Fibroblast of skin of back (primary cell): Measurements from ENCODE around the gene MRNIP.
"Not testable (repeated sequence)": the region's sequence is repeated elsewhere in the genome, so short reads cannot be mapped to it uniquely, and the experiment has no call there.

Source experiments
- DNase-seq: peaks from one replicate; pipeline ENCODE4 v3.0.0-alpha.2; 2013

MRNIP gene

GRCh38 chr5:179887802-179888201, 29.2 kb upstream of the MRNIP start:
- DNase-seq, result no peak

GRCh38 chr5:179887095-179887494, 28.5 kb upstream of the MRNIP start:
- no peak for DNase-seq

DNA sequence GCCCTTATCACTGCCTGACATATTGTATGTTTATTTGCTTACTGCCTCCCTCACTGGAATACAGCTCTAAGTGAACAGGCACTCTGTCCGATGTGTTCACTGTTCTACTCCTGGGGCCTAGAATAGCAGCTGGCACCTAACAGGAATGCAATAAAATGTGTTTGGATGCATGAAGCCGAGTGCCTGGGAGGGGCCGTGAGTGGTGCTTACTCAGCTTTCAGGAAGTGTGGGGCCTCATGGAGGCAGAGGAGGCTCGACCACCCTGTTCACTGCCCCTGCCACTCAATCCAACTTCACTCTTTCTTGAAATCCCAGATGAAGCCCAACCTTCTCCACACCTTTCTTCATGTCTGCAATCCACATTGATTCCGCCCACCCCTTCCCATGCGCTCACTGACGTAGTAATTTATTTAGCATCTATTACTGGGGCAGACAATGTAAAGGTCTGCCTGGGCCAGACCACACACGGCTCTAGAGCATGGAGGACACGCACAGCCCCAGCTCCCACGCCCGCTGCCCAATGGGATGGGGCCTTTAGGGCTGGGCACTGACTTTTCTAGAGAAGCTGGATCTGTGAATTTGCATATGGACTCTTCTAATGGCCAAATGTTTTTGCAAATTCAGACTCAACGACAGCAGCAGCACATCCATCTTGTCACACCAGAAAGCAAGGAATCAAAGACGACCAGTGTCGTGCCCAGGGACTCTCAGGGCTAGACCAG, 27.7 kb upstream of the MRNIP start:
- DNase-seq, result no peak

DNA sequence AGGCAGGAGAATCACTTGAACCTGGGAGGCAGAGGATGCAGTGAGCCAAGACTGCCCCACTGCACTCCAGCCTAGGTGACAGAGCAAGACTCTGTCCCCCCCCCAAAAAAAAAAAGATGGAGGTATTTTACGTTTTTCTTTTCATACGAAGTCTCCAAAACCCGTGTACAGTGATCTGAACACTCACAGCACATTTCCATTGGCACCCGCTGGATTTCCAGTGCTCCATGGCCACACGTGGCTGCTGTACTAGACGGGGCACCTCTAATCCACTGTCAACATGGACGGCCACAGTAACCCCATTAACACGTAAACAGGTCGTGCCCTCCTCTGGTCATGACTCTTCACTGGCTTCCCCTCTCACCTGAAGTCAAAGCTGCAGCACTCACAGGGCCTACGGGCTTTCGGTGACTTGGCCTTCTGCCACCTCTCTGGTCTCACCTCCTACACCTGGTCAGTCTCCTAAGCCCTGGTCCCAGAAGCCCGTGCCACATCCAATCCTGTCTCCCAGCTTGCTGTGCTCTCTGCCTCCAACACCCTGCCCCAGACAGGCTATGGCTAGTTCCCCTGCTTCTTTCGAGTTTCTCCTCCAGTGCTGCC, 27.0 kb upstream of the MRNIP start:
- DNase-seq, result no peak

DNA sequence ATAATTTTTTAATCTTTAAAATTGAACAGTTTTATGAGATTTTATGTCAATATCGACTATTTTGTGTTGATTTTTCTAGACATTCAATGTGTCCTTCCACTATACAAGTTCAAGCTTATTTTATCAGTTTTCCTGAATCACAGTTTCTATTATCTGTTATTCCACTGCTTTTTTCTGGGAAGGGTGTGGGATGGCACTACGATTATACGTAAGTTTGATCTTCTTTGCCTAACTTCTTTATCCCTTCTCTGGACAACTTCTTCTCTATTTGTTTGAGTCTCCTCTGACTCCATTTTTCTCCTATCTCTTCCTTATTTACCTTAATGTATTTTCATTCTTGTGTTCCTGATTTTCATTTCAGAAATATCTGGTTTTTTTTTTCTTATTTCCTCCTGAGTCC, 24.5 kb upstream of the MRNIP start:
- no peak for DNase-seq

DNA sequence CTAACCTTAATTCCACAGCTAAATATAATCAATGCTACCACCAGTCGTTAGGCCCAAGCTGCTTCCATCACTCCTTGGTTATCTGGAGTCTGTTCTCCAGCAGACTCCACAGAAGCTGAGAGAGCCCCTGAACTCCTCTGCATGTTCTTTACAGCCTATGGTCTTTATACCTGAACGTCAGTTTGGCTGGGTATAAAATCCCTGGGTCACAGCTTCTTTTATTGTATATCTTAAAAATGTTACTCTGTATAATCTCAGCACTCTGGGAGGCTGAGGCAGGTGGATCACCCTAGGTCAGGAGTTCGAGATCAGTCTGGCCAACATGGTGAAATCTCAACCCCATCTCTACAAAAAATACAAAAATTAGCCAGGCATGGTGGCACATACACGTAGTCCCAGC, 23.7 kb upstream of the MRNIP start:
- DNase-seq, result no peak

GRCh38 chr5:179880848-179881590, 22.4 kb upstream of the MRNIP start:
- no peak for DNase-seq

- DNase-seq, result no peak
Measured at GRCh38 chr5:179880066-179880650, 21.5 kb upstream of the MRNIP start.

DNA sequence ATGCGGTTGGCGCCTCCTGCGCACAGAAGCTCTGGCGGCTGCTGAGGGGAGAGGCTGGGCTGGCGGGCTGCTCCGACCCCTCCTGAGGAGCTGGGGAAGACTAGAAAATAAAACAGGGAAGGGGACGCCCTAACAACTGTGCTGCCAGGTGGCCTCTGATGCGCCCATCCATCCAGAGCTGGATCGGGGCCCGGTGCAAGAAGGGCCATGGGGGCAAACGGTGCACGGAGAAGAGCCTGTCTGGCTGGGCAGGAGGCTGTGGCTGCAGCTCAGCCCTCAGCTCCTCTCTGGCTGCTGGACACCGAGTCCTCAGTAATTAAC, 21.0 kb upstream of the MRNIP start:
- no peak for DNase-seq

DNA sequence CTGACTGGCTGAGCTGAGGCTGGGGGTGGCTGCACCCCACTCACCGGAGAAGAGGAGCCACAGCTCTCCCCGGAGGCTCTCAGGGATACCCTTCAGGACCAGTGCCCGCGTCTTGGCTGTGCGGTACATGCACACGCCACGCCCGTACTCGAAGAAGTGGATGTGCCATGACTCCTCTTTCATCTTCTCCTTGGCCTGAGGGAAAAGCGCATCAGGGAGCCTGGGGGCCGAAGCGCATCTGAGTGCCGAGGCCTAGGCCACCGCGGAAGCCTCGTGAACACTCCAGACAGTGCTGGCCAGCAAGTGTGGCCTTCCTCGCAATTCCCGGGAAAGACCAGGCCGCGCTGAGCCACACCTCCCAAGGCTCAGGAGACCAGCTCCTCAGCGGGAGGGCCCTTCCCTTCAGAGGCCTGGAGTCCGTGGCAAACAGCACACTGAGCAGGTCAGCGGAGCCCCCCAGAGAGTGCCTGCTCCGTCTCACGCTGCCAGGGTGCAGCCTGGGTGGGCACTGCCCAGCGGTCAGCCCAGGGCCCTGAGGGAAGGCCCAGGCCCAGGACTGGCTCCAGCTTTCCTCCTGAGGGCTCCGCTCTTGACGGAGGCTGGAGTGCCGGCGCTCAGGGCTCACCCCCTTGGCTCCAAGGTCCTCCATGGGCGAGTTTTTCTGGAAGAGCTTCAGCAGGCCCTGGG, 20.5 kb upstream of the MRNIP start:
- no peak for DNase-seq

- DNase-seq, result peak; percentile 21
Measured at GRCh38 chr5:179878222-179879002, 19.8 kb upstream of the MRNIP start.

DNA sequence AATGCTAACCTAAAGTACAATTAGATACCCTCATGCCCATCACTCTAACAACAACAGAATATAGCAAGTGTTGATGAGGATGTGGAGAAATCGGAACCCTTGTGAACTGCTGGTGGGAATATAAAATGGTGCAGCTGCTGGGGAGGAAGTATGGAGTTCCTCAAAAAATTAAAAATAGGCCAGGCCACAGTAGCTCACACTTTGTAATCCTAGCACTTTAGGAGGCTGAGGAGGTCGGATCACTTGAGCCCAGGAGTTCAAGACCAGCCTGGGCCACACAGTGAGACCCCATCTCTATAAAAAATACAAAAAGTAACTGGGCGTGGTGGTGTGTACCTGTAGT, 18.0 kb upstream of the MRNIP start:
- DNase-seq, result no peak

- no peak for DNase-seq
Measured at GRCh38 chr5:179875741-179876609, 17.4 kb upstream of the MRNIP start.

- no peak for DNase-seq
Measured at GRCh38 chr5:179874536-179875292, 16.1 kb upstream of the MRNIP start.

GRCh38 chr5:179874136-179874535, 15.5 kb upstream of the MRNIP start:
- DNase-seq, result no peak

DNA sequence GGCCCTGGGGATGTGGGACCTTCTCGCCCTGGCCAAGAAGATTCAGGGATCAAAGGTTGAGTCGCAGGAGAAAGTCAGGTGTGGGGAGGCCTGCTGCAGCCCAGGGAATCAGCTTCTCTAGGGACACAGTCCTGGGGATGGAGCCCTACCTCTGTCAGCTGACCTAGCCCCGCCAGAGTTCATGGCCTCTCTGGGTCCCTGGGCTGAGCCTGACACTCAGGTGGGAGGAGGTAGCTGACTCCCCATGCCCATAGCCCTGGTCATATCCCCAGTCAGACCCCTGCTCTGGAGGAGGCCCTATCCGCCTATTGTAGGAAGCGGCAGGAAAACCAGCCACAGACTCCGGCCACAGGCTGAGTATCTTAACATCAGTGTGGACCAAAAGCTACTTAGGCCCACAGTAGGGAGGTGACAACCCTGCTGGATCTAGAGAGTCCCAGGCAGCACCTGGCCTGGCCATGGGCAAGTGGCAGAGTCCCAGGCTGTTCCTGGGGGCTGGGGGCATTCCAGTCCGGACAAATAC, 15.0 kb upstream of the MRNIP start:
- no peak for DNase-seq

GRCh38 chr5:179872828-179873575, 14.4 kb upstream of the MRNIP start:
- DNase-seq, result no peak

- DNase-seq, result no peak
Measured at GRCh38 chr5:179872055-179872827, 13.6 kb upstream of the MRNIP start.

DNA sequence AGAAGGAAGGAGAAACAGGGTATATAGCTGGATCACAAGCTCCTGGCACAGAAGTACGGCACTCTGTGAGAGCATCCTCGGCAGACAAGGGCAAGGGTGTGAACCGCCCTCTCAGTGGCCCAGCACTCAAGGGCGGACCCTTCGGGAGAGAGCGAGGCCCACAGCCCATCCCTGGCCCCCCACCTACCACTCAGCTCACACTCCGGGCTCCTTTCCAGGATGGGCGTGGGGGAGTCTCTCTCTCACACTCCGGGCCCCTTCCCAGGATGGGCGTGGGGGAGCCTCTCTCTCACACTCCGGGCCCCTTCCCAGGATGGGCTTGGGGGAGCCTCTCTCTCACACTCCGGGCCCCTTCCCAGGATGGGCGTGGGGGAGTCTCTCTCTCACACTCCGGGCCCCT, 12.9 kb upstream of the MRNIP start:
- not testable (repeated sequence) for DNase-seq
